Prostate gland (tissue), 2 donors: Measurements from ENCODE around the gene INSYN2B. TPM values are rescaled to one million over a fixed set of nuclear protein-coding genes. Genes with fewer than 3 reads are reported as not detected.
"Not testable (repeated sequence)": the region's sequence is repeated elsewhere in the genome, so short reads cannot be mapped to it uniquely, and the experiment has no call there.

ENCODE experiments used
- DNase-seq: peaks from one replicate; pipeline ENCODE4 v3.0.0-alpha.2; 2019; ENCODE audit warnings: low spot score
- H3K27ac ChIP-seq, 2 donors: fragments of 200-600 bp; sonication (generic); 2 replicates each; pipeline ENCODE4 v1.5.1; 2017 to 2019
- H3K27me3 ChIP-seq: fragments of 200-600 bp; sonication (generic); replicated peaks from 2 replicates; pipeline ENCODE4 v1.5.1; 2019; ENCODE audit not compliant: insufficient read depth
- H3K36me3 ChIP-seq, 2 donors: fragments of 200-600 bp; sonication (generic); 1 replicate in 1 of 2; 2 replicates in 1 of 2; pipeline versions ENCODE4 v1.5.1 to v1.8.1; 2017 to 2019
- H3K4me1 ChIP-seq: fragments of 200-600 bp; sonication (generic); replicated peaks from 2 replicates; pipeline ENCODE4 v1.5.1; 2019
- H3K4me3 ChIP-seq, 2 donors: fragments of 200-600 bp; sonication (generic); 2 replicates each; pipeline ENCODE4 v1.5.1; 2017 to 2019
- H3K9me3 ChIP-seq: fragments of 200-600 bp; sonication (generic); 2 replicates; pipeline ENCODE4 v1.5.1; 2017
- POLR2A ChIP-seq: fragments of 450-650 bp; IDR thresholded peaks from one replicate; pipeline ENCODE4 v1.6.1; 2016; ENCODE audit warnings: antibody characterized with exemption, mild to moderate bottlenecking
- POLR2AphosphoS5 ChIP-seq: sonication (generic); formaldehyde crosslinking; IDR thresholded peaks from one replicate; pipeline ENCODE4 v1.6.1; 2017; ENCODE audit warnings: antibody characterized with exemption
- WGBS: methylation state at CpG from one replicate; pipeline ENCODE4 v1.1.5; 2018; 5-methylcytosine and 5-hydroxymethylcytosine counted together
- intact Hi-C: fragments of 100-400 bp; cut with DNase I; formaldehyde crosslinking; loops from one replicate; pipeline ENCODE4 v1.14.2; 2022
- total RNA-seq, 2 donors: library from RNA; depleted of rRNA; stranded (reverse); fragments of >200 nt; gene quantifications; one replicate each; pipeline ENCODE4 v1.1.0, GENCODE V29; 2016
- TF ChIP-seq, protein P1 (sequence below), 4 experiments: fragments of 200-600 bp in 2 of 4; fragments of 450-650 bp in 2 of 4; sonication (generic) in 2 of 4; IDR thresholded peaks; 1 replicate in 3 of 4; 2 replicates in 1 of 4; pipeline ENCODE4 v1.5.1; 2016 to 2019; ENCODE audit warnings: antibody characterized with exemption in 4 of 4, mild to moderate bottlenecking in 2 of 4, moderate library complexity in 2 of 4

The INSYN2B gene
- total RNA-seq, 2 donors from 2014 or later: 0.17 to 8.4 TPM

DNA sequence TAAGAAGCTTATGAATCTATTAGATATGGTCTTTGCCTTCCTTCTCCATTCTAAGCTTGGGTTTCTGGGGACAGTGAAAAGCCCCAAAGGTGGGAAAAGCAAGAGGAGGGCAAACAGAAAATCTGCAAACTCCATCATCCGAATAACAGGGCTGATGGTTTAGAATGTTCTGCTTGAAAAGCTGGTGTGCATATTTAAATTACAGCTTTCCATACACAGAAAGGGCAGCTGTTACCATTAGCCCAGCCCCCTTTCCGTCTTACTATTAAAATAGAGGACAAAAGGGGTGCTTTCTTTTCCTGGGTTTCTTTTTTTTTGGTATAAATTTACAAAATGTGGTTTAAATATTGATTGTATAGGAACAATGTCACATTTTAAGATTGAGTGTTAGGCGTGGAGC lies 22.0 kb downstream of the INSYN2B start:
- no peak for DNase-seq
- TF ChIP-seq, protein P1, sequence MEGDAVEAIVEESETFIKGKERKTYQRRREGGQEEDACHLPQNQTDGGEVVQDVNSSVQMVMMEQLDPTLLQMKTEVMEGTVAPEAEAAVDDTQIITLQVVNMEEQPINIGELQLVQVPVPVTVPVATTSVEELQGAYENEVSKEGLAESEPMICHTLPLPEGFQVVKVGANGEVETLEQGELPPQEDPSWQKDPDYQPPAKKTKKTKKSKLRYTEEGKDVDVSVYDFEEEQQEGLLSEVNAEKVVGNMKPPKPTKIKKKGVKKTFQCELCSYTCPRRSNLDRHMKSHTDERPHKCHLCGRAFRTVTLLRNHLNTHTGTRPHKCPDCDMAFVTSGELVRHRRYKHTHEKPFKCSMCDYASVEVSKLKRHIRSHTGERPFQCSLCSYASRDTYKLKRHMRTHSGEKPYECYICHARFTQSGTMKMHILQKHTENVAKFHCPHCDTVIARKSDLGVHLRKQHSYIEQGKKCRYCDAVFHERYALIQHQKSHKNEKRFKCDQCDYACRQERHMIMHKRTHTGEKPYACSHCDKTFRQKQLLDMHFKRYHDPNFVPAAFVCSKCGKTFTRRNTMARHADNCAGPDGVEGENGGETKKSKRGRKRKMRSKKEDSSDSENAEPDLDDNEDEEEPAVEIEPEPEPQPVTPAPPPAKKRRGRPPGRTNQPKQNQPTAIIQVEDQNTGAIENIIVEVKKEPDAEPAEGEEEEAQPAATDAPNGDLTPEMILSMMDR (IDR thresholded peaks at IDR 0.05): no peak
- TF ChIP-seq POLR2AphosphoS5: no peak
- TF ChIP-seq POLR2A: no peak
- Histone ChIP-seq H3K36me3 (no peaks in the 10 kb centered on the region), H3K9me3 (no peaks in the 10 kb centered on the region), H3K27ac (no peak overlapping the region), H3K4me1 (no peaks in the 10 kb centered on the region), H3K27me3 (no peaks in the 10 kb centered on the region), H3K4me3 (no peak overlapping the region)
- WGBS: 81% methylated on average over 3 of the region's 3 CpGs
- intact Hi-C loops: no loop called here

DNA sequence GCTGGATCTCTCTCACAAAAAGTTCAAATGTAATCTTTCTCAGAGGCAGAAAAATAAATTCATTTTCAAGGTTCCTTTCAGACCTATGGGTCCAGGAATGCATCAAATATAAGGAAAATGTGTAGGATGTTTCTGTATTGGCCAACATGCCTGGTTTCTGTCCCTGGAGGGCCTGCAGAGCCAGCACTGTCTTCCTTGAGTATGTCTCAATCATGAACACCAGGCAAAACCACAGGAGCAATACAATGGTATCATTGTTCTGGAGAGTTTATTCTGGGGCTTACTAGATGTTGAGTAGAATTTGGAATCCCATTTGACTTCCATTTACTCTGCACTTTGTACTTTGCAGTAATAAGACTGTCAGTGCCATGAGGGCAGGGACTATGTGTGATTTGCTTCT lies 23.5 kb downstream of the INSYN2B start:
- TF ChIP-seq POLR2AphosphoS5: no peak
- TF ChIP-seq, protein P1 (IDR thresholded peaks at IDR 0.05): no peak
- TF ChIP-seq POLR2A: no peak
- Histone ChIP-seq H3K36me3 (no peaks in the 10 kb centered on the region), H3K9me3 (no peaks in the 10 kb centered on the region), H3K27ac (no peak overlapping the region), H3K4me1 (no peaks in the 10 kb centered on the region), H3K27me3 (no peaks in the 10 kb centered on the region), H3K4me3 (no peak overlapping the region)
- intact Hi-C loops: no loop called here
- no peak for DNase-seq

DNA sequence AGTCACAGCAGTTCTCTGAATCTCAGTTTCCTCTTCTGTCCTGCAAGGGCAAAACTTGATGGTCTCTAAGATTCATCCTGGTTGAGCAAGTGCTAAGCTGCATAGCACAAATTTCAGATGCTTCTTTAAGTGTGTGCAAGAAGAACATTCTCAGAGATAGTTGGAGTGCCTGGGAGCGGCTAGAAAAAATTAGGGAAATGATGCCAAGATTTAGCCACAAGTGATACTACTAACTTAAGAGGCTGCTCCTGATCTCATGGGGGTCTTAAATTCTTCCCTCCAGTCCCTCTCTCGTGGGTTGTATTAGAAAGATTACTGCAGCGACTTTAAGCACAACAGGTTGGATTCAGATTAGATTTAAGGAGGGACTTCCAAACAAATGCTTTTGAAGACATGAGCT lies 24.2 kb downstream of the INSYN2B start:
- Histone ChIP-seq H3K27me3 (no peaks in the 10 kb centered on the region), H3K4me1 (no peaks in the 10 kb centered on the region), H3K27ac (no peak overlapping the region), H3K4me3 (no peak overlapping the region), H3K9me3 (no peaks in the 10 kb centered on the region), H3K36me3 (no peaks in the 10 kb centered on the region)
- TF ChIP-seq POLR2A (no peak), POLR2AphosphoS5 (no peak)
- TF ChIP-seq, protein P1 (IDR thresholded peaks at IDR 0.05): no peak
- intact Hi-C loops: no loop called here
- 85% methylated on average over 3 of the region's 3 CpGs for WGBS
- no peak for DNase-seq

DNA sequence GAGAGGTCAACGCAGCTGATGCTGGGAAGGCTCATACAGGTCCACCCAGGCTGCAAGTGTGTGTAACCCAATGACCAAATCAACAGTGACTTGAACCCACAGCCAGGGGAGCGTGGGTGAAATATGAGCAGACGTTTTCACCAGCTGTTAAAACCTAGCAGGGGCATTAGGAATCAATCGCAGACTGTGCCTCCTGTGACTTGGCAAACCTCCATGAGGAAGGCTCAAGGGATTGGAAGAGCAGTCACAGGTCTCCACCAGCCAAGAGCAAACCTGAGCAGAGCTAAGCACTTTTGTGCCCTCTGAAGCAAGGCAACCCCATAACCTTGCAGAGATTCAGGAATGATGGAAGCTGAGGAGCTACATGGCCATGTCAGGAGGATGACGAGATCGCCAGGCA lies 25.5 kb downstream of the INSYN2B start:
- Histone ChIP-seq H3K36me3 (no peaks in the 10 kb centered on the region), H3K4me3 (no peak overlapping the region), H3K27me3 (no peaks in the 10 kb centered on the region), H3K27ac (no peak overlapping the region), H3K9me3 (no peaks in the 10 kb centered on the region), H3K4me1 (no peaks in the 10 kb centered on the region)
- DNase-seq: no peak
- TF ChIP-seq POLR2AphosphoS5: no peak
- no peak for TF ChIP-seq POLR2A
- TF ChIP-seq, protein P1 (IDR thresholded peaks at IDR 0.05): no peak
- intact Hi-C loops: no loop called here
- WGBS: 71% methylated on average over 6 of the region's 6 CpGs

DNA sequence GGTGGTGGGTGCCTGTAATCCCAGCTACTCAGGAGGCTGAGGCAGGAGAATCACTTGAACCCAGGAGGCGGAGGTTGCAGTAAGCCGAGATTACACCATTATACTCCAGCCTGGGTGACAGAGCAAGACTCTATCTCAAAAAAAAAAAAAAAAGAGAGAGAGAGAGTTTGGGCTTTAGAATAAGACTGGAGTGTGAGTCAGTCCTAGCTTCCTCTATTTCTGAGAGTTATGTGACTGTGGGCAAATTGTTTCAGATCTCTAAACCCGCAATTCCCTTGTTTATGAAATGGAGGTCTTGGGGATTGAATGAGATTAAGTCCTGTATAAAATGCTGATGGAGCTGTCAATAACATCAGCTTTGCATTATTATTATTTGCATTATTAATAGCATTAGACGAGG lies 27.1 kb downstream of the INSYN2B start:
- H3K36me3 ChIP-seq, H3K4me3 ChIP-seq, H3K27ac ChIP-seq, H3K4me1 ChIP-seq, H3K27me3 ChIP-seq, DNase-seq, intact Hi-C loops, H3K9me3 ChIP-seq: not testable (repeated sequence)
- 92% methylated on average over 4 of the region's 4 CpGs for WGBS
